WERI-Rb-1 (cell line): ENCODE results near the gene FOXP2.

Experiments
- DNase-seq: peaks from one replicate; pipeline ENCODE4 v3.0.0-alpha.2; 2020
- H3K27ac ChIP-seq: fragments of 250-450 bp; sonication (Bioruptor Pico); 2 replicates; pipeline ENCODE4 v1.5.1; 2020; ENCODE audit warnings: mild to moderate bottlenecking, moderate library complexity
- H3K27me3 ChIP-seq: fragments of 250-450 bp; sonication (Bioruptor Pico); 2 replicates; pipeline ENCODE4 v1.5.1; 2021; ENCODE audit warnings: mild to moderate bottlenecking, low read depth, moderate library complexity; ENCODE audit not compliant: insufficient read depth, severe bottlenecking
- H3K36me3 ChIP-seq: fragments of 250-450 bp; sonication (Bioruptor Pico); 2 replicates; pipeline ENCODE4 v1.5.1; 2020; ENCODE audit warnings: mild to moderate bottlenecking, moderate library complexity
- H3K4me3 ChIP-seq: 2 replicates; pipeline ENCODE4 v1.5.1; 2011; ENCODE audit warnings: low read depth, mild to moderate bottlenecking, control low read depth, low read length
- H3K9me3 ChIP-seq: fragments of 250-450 bp; sonication (Bioruptor Pico); 2 replicates; pipeline ENCODE4 v1.5.1; 2021; ENCODE audit warnings: mild to moderate bottlenecking, moderate library complexity; ENCODE audit not compliant: severe bottlenecking
- TF ChIP-seq, protein P1 (sequence below): IDR thresholded peaks from 2 replicates; pipeline ENCODE4 v1.5.1; 2011; ENCODE audit warnings: low read depth, mild to moderate bottlenecking, control low read depth, inconsistent platforms, low read length

The FOXP2 gene

DNA sequence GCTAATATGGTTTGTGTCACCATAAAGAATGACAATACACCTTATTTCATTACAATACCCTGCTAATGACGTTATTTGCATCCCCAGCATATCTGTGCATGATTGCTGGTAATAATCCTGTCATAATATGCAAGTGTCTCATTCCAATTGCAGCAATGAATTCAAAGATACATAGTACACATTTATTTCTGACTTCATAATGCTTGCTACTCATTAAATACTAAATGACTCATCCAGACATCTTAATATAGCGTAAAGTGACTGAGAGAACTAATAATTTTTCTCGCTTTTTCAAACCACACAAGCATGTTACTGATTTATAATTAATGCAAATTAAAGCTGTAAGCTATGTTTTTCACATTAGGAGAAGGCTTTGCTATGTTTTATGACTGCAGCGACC is 272.6 kb downstream of the FOXP2 start:
- H3K4me3 ChIP-seq: no peak overlapping the region
- no peaks in the 10 kb centered on the region for H3K27me3 ChIP-seq
- H3K36me3 ChIP-seq: peaks cover 6% of the 10 kb centered on the region
- no peak for DNase-seq
- TF ChIP-seq, protein P1, sequence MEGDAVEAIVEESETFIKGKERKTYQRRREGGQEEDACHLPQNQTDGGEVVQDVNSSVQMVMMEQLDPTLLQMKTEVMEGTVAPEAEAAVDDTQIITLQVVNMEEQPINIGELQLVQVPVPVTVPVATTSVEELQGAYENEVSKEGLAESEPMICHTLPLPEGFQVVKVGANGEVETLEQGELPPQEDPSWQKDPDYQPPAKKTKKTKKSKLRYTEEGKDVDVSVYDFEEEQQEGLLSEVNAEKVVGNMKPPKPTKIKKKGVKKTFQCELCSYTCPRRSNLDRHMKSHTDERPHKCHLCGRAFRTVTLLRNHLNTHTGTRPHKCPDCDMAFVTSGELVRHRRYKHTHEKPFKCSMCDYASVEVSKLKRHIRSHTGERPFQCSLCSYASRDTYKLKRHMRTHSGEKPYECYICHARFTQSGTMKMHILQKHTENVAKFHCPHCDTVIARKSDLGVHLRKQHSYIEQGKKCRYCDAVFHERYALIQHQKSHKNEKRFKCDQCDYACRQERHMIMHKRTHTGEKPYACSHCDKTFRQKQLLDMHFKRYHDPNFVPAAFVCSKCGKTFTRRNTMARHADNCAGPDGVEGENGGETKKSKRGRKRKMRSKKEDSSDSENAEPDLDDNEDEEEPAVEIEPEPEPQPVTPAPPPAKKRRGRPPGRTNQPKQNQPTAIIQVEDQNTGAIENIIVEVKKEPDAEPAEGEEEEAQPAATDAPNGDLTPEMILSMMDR: no peak
- no peaks in the 10 kb centered on the region for H3K9me3 ChIP-seq
- no peak overlapping the region for H3K27ac ChIP-seq

DNA sequence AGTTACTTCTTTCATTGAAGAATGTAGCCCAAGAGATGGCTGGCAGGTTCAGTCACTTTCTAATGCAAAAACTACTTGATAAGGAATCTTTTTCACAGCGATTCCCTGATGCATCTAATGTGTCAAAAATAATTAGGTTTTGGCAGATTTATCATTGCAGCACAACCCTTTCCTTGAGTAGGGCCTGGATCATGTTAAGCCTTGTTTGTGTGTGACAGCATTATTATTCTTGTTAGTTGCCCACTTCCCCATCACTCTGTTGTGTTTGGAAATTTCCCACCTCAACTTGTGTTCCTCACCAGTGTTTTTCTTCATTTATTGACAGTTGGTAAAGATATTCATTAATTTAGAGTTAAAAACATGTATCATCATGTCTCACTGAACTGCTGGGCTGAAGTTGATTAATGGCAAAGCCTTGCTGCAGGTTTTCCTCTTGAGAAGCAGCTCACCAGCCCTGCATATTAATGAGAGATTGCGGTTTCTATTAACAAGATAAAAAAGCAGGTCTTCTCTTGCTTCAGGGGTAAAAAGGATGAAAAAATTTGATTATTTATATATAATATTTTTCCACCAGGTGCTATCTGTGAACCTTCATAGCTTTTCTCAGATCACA is 273.9 kb downstream of the FOXP2 start:
- DNase-seq: no peak
- Histone ChIP-seq H3K9me3 (no peaks in the 10 kb centered on the region), H3K4me3 (no peak overlapping the region), H3K27me3 (no peaks in the 10 kb centered on the region), H3K36me3 (peaks cover 6% of the 10 kb centered on the region), H3K27ac (no peak overlapping the region)
- TF ChIP-seq, protein P1: no peak

DNA sequence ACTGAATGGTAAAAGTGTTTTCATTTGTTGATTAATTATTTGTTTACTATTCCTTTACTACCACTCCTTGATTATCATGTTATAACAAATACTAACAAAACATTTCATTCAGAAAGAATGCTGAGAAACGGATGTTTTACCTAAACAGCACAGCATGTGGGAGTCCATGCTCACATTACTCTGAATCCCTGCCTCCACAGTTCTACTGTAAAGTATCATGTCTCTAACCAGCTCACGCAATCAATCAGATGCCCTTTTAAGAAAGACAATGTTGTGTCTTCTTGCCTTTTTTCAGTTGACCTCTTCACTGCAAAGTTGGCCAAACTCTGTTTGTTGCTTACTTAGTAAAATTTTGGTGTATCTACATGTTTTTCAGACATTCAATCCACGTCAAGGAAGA is 274.8 kb downstream of the FOXP2 start:
- no peak for DNase-seq
- TF ChIP-seq, protein P1: no peak
- Histone ChIP-seq H3K9me3 (no peaks in the 10 kb centered on the region), H3K36me3 (peaks cover 6% of the 10 kb centered on the region), H3K4me3 (no peak overlapping the region), H3K27ac (no peak overlapping the region), H3K27me3 (no peaks in the 10 kb centered on the region)

DNA sequence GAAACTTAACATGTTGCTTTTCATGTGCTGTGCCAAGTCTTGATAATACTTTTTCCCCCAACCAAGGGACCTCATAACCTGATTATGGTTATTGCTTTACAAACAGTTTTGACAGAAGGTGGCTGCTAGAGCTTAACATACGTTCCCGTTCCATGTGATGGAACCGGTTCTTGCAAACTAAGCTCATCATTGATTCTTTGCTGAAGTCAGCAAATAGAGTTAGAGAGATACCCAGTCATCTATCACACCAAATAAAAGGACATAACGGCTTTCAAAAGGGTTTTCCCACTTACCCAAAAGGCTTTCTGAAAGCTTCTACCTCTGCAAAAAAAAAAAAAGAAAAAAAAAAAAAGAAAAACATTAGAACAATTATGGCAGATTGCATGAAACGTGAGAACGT is 277.0 kb downstream of the FOXP2 start:
- DNase-seq: no peak
- H3K9me3 ChIP-seq: no peaks in the 10 kb centered on the region
- TF ChIP-seq, protein P1: no peak
- H3K36me3 ChIP-seq: peaks cover 6% of the 10 kb centered on the region
- no peaks in the 10 kb centered on the region for H3K27me3 ChIP-seq
- no peak overlapping the region for H3K27ac ChIP-seq
- no peak overlapping the region for H3K4me3 ChIP-seq

DNA sequence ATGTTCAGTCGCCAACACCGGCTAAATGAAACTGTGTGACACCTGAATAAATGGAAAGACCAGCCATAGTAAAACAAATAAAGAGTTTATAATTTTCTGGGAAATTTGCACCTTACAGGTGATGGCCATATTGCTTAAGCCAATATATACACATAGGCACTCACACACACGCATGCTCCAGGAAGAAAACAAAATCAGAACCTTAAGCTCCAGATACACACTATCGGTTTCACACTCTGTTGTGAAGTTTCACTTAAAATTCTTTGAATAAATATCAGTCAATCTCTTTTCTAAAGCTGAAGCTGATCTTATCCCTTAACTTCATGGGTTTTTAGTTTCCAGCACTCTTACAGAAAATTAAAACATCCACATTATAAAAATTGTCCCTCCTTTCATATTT is 280.6 kb downstream of the FOXP2 start:
- Histone ChIP-seq H3K27ac (no peak overlapping the region), H3K27me3 (no peaks in the 10 kb centered on the region), H3K9me3 (no peaks in the 10 kb centered on the region), H3K4me3 (no peak overlapping the region), H3K36me3 (peaks cover 6% of the 10 kb centered on the region)
- TF ChIP-seq, protein P1: no peak
- no peak for DNase-seq
